AG04449 (cell line): Measurements from ENCODE around the gene MRPL48.

ENCODE experiments used
- CTCF ChIA-PET: fragments of 350-600 bp; formaldehyde crosslinking; extraction: SDS; loops from one replicate; lab custom pipeline; 2021; ENCODE audit warnings: antibody characterized with exemption; lab: Yijun Ruan, JAX
- POLR2A ChIA-PET: fragments of 400-600, 350-600 bp; formaldehyde crosslinking; extraction: SDS; loops from one replicate; lab custom pipeline; 2020; ENCODE audit warnings: antibody characterized with exemption, inconsistent platforms; lab: Yijun Ruan, JAX
- DNase-seq: peaks from one replicate; pipeline ENCODE4 v3.0.0-alpha.2; 2010; ENCODE audit warnings: low read depth, low spot score
- H3K4me3 ChIP-seq: 2 replicates; pipeline ENCODE4 v1.5.1; 2011; ENCODE audit warnings: low read depth, mild to moderate bottlenecking, control low read depth, low read length
- TF ChIP-seq, protein P1 (sequence below): IDR thresholded peaks from one replicate; pipeline ENCODE4 v1.5.1; 2011; ENCODE audit warnings: mild to moderate bottlenecking, moderate library complexity, low read length, control low read depth, inconsistent platforms; ENCODE audit not compliant: insufficient read depth; ENCODE audit errors: missing control alignments

MRPL48 gene

DNA sequence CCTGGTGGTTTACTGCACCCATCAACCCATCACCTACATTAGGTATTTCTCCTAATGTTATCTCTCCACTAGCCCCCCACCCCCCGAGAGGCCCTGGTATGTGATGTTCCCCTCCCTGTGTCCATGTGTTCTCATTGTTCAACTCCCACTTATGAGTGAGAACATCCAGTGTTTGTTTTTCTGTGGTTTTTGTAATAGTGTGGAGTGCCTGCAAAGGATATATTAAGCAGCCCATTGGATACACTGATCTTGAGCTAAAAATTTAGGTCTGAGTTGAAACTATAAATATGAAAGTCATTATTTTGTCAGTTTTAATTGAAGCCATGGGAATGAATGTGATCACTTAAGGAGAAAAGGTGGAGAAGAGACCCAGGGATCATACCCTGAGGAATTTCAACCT lies 23.0 kb downstream of the MRPL48 start:
- H3K4me3 ChIP-seq: no peak overlapping the region
- TF ChIP-seq, protein P1, sequence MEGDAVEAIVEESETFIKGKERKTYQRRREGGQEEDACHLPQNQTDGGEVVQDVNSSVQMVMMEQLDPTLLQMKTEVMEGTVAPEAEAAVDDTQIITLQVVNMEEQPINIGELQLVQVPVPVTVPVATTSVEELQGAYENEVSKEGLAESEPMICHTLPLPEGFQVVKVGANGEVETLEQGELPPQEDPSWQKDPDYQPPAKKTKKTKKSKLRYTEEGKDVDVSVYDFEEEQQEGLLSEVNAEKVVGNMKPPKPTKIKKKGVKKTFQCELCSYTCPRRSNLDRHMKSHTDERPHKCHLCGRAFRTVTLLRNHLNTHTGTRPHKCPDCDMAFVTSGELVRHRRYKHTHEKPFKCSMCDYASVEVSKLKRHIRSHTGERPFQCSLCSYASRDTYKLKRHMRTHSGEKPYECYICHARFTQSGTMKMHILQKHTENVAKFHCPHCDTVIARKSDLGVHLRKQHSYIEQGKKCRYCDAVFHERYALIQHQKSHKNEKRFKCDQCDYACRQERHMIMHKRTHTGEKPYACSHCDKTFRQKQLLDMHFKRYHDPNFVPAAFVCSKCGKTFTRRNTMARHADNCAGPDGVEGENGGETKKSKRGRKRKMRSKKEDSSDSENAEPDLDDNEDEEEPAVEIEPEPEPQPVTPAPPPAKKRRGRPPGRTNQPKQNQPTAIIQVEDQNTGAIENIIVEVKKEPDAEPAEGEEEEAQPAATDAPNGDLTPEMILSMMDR: no peak
- ChIA-PET CTCF (no interaction called here), POLR2A (interaction anchor here (0.6 kb wide), 1 partner anchor 100 kb away, joined by 3 read pairs; no protein-coding TSS in a partner anchor)
- DNase-seq: no peak

DNA sequence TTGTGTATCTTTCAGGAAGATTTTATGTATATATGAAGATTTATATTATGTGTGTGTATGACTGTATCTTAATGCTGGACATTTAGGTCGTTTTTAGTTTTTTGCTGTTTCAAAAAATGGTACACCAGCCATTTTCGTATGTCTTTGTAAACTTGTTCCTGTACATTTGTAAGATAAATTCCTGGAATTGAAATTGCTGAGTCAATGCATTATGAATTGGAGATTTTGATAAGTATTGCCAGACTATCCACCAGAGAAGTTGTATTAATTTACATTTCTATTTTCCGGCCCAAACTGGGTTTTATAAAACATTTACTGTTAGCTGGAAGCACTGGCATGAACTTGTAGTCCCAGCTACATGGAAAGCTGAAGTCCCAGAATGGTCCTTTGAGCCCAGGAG lies 24.6 kb downstream of the MRPL48 start:
- no peak for DNase-seq
- TF ChIP-seq, protein P1: no peak
- H3K4me3 ChIP-seq: no peak overlapping the region
- CTCF ChIA-PET: no interaction called here
- POLR2A ChIA-PET: no interaction called here

DNA sequence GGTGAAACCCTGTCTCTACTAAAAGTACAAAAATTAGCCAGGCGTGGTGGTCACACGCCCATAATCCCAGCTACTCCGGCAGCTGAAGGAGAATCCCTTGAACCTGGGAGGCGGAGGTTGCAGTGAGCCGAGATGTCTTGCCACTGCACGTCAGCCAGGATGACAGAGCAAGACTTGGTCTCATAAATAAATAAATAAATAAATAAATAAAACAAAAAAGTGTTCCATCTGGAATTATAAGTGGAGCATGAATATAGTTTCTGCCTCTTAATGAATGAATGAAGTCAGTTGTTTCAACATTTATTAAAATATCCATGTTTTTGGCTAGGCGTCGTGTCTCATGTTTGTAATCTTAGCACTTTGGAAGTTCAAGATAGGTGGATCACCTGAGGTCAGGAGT lies 27.1 kb downstream of the MRPL48 start:
- ChIA-PET POLR2A (interaction anchor here (0.6 kb wide), 2 partner anchors 92 to 394 kb away, joined by 3 to 4 read pairs; no protein-coding TSS in a partner anchor), CTCF (no interaction called here)
- DNase-seq: no peak
- TF ChIP-seq, protein P1: no peak
- no peak overlapping the region for H3K4me3 ChIP-seq

DNA sequence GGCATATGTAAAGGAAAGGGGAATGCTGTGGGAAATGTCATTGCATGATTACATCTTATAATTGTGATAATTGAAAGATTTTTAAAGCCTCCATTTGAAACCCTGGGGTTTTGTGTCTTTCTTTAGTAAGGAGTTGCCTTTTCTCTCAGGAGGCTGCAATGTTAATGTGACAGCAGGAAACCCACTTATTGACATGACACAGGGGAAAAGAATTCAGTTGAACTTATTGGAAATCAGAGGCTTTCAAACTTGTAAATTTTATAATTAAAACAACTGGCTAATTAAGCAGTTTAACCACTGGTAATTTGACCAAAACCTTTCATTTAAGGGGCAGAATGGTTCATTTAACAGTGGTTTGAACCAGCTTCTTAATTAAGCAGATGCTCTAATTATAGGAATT lies 31.2 kb downstream of the MRPL48 start:
- POLR2A ChIA-PET: no interaction called here

DNA sequence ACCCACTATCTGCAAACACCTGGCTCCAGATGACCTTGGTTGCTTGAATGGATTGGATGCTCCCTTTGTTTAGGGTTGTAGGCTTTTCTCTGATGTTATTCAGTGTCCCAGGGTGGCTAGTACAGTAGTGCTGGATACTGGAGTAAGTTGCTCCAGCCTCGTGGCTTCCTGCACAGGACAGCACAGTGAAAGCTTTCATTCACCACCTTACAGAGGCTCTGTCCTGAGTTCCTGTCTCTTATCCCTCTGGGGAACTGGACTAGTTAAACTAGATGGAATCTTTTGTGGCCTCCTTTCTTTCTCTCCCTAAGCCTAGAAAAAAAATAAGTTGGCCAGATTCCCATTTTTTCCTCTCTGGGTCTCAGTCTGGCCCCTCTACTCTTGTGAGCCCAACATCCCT lies 42.6 kb downstream of the MRPL48 start:
- TF ChIP-seq, protein P1: no peak
- ChIA-PET POLR2A (no interaction called here), CTCF (interaction anchor here (1.2 kb wide), 1 partner anchor 101 kb away, joined by 3 read pairs; no protein-coding TSS in a partner anchor)
- no peak for DNase-seq
- no peak overlapping the region for H3K4me3 ChIP-seq

More for the DNA sequence above, 31.2 kb downstream of the MRPL48 start:
- no peak for DNase-seq
- CTCF ChIA-PET: no interaction called here
- TF ChIP-seq, protein P1: no peak
- H3K4me3 ChIP-seq: no peak overlapping the region

DNA sequence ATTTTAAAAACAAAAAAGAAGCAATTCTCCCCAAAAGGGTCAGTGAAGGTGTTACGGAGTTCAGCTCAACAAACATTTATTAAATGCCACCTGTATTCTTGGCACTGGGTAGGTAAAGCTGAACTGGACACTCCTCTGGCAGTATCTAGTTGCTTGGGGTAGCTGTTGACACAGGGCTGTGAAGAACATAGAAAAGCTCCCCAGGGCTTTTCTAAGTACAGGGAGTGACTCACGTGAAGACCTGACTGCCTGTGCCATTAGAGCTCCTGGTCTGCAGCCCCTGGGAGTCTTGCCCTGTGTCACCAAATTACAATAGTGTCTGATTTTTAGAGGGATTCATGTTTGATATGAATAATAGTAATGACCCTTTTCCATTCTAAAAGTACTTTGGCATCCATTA lies 45.4 kb downstream of the MRPL48 start:
- ChIA-PET CTCF (interaction anchor here (1.3 kb wide), 1 partner anchor 132 kb away, joined by 3 read pairs; no protein-coding TSS in a partner anchor), POLR2A (no interaction called here)
- H3K4me3 ChIP-seq: no peak overlapping the region
- no peak for DNase-seq
- TF ChIP-seq, protein P1: no peak
